HG03342 (cell line): ENCODE results near the gene NKAIN4.

Source experiments
- ATAC-seq: cut with Tn5 transposase; IDR thresholded peaks from one replicate; pipeline ENCODE4 v1.9.1; 2021; ENCODE audit warnings: mild to moderate bottlenecking, moderate library complexity; ENCODE audit not compliant: unreplicated experiment

Gene NKAIN4

GRCh38 chr20:63220696-63221399, 33.4 kb downstream of the NKAIN4 start:
- no peak for ATAC-seq

DNA sequence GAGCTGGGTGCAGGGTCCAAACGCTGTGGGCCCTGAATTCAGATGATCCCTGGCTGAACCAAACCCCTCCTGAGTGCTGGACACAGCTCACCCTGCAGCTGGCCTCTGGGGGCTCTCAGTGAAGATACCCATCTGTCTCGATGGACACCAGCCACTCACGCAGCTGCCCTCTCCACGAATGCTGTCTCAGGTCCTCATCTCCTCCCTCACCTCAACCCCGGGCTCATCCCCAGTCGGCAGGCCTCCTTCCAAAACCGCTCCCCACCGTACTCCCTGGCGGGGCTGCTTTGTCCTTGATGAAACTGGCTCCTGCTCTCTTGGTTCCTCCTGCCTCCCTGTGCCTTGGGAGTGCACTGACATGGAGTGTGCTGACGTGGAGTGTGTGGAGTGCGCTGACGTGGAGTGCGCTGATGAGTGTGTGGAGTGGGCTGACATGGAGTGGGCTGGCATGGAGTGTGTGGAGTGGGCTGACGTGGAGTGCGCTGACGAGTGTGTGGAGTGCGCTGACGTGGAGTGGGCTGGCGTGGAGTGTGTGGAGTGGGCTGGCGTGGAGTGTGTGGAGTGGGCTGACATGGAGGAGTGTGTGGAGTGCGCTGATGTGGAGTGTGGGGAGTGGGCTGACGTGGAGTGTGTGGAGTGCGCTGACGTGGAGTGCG, 34.3 kb downstream of the NKAIN4 start:
- no peak for ATAC-seq

DNA sequence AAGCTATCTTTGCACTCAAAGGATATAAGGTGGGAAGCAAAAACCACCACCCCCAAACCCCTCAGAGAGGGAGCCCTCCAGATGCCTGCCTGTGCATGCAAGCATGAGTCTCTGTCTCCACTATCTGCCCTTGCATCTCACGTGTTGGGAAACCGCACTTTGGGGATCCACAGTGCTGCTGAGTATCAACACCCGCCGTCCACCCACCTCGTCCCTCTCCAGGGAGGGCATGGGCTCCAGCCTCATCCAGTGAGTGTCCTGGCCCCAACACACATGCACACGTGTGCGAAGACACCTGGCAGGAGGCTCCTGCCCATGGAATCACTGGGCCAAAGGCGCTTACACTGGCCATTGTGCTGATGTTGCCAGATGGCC, 34.8 kb downstream of the NKAIN4 start:
- ATAC-seq = no peak

DNA sequence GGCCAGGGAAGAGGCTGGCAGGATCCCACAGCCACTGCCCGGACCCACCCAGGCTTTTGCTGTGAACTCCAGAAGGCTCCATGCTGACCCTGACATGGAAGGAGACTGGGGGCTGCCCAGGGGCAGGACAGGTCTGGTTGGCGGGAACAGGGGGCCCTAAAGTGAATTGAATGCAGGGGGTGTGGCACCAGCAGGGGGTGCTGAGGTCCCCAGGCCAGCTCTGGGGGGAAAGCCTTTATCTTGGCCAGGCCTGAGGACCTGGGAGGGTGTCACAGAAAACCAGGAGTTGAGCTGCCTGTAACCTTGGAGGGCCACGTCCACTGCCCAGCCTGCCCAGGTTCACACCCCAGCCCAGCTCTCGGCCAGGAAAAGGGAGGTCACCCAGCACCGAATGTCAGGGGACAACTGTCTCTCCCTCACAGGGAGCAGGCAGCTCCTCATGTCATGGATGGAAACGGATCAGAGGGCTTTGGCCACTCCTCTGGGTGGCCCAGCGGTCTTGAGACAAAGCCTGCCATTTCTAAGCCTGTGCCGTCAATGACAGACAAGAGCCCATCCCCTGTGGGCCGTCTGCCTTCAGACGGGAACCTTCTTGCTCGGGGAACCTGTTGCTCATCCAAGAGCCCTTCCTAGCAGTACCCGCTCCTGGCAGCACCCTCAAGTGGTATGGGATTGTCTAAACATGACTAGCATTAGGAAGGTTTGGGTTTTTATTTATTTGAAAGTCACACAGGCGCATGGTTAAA, 35.4 kb downstream of the NKAIN4 start:
- no peak for ATAC-seq

DNA sequence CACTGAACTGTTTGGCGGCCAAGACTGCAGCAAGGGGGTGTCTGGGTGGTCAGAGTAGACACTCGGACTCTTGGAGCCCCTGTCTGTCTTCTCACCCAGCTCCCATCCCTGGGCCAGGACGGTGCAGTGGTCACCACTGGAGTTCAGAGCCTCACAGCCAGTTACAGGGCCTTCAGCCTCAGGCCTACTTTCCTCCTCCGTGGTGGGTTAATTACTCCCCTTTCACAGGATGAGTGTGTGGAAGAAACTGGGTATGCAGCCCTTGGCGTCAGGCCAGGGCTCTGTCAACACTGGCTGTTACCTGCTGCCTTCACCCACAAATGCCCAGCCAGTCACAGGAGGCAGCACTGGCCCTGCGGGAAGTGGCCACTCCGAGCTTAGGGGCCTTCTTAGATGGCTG, 36.6 kb downstream of the NKAIN4 start:
- no peak for ATAC-seq

GRCh38 chr20:63216849-63217471, 37.3 kb downstream of the NKAIN4 start:
- no peak for ATAC-seq

DNA sequence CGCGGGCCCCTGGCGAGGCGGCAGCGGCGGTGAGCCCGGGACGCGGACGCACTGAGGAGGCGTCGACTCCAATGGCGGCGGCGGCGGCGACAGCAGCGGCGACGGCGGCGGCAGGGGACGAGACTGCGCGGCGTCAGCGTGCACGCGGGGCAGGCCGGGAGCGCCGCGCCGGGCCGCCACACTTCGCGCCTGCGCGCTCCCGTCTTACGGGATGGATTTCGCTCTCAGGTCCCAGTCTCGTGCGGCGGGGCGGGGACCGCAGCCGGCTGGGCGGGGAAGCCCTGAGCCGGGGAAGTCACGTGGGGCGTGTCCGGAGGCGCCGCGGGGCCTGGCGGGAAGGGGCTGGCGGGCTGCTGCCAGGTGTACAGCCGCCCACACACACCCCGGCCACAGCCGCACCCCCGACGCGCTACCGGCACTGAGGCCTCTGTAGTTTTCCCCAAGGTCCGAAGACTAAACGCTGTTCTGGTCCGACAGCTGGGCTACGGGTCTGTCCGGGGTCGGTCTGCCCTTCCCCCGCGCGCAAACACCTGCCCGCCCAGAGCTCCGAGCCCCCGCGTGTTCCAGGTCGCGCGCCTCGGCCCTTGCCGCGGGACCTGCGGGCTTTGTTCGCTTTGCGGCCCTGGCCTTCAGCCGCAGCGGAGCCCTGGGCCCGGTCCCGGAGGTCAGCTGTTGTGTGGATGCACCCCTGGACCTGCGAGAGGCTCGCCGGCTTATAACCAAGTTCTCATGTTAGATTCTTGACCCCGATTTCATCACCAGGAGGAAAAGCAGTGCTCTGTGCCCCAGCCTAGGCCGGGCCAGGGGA, 38.0 kb downstream of the NKAIN4 start, which contains the start of gene YTHDF1:
TSS of gene YTHDF1 (minus strand) at position 91 of the 808 bp plus-strand sequence. CDS start 239 bp downstream, outside the sequence.
- ATAC-seq = peak; percentile 83

GRCh38 chr20:63215101-63216040, 38.9 kb downstream of the NKAIN4 start:
- ATAC-seq = peak; percentile 19

- no peak for ATAC-seq
These were observed 39.7 kb downstream of the NKAIN4 start for GRCh38 chr20:63214514-63214913.

GRCh38 chr20:63212792-63213191, 41.5 kb downstream of the NKAIN4 start:
- no peak for ATAC-seq

DNA sequence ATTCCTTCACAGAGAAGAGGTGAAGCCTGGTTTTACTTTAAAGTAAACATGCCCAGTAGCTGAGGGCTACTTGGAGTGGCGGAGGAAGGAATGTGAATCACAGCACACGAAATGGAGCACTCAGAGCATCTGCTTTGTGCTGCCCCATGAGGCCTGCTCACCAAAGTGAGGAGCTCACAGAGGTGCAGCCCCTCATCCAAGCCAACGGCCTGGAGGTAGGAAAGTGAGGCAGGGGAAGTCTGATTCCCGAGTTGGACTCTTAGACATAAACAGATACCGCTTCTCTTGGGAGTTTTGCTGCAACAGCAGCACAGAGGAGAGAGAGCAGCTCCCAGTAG, 41.9 kb downstream of the NKAIN4 start:
- ATAC-seq = no peak

DNA sequence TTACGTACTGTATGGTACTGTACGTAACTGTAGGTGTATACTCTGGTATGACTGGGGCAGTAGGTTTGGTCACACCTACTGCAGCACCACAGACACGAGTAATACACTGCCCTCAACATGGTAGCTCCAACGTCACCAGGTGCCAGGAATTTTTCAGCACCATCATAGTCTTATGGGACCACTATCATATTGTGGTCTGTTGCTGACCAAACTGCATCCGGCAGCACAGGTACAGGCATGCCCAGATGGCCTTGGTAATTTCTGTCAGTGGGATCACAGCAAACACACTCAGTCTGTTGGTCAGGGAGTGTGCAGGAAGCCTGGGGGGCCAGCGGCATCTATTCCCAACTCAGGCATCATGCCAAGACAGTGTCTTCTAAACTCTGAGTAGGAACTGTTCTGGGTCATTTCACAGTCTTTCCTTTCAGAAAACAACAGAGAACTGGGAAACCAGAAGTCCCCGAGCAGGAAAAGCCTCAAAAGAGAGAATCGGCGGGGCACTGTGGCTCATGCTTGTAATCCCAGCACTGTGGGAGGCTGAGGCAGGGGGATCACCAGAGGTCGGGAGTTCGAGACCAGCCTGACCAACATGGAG, 44.2 kb downstream of the NKAIN4 start:
- no peak for ATAC-seq

DNA sequence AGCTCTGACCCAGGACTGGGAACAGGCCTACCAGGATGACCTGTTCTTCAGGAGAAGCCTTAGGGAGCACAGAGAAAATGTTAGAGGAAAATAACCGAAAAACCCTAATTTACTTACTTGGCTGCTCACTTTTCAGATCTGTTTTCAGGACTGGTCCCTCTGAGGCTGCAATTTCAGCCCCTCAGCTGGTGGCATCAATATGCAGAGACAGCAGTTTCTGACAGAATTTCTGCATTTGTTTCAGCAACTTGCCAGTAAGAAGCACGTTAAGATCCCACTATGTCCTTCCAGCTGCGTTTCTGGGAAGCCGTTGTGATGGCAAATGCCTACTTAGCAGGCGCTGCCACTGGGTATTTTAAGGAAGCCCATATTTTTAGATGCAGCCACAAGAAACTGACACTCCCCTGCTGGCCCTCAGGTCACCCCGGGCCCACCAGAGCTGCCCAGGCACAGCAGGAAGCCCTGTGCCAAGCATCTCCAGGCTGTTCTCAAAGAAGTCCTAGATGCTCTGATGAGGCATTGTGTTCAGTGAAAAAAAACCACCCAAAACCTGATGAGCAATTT, 45.8 kb downstream of the NKAIN4 start:
- no peak for ATAC-seq

DNA sequence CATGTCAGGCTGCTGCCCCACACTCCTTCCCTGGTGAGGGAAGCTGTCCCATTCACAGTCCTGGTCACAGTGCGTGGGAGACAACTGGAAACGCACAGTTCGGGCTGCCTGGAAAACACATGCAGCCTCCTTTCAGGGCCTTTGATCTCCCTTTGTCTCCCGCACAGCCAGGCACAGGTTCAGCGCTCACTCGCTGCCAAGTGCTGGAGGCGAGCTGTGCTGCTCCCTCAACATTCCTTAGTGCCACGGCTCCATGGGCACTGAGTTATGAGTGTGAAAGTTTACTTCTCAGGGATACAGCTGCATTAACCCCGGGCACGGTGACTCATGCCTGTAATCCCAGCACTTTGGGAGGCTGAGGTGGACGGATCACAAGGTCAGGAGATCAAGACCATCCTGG, 47.4 kb downstream of the NKAIN4 start:
- no peak for ATAC-seq

DNA sequence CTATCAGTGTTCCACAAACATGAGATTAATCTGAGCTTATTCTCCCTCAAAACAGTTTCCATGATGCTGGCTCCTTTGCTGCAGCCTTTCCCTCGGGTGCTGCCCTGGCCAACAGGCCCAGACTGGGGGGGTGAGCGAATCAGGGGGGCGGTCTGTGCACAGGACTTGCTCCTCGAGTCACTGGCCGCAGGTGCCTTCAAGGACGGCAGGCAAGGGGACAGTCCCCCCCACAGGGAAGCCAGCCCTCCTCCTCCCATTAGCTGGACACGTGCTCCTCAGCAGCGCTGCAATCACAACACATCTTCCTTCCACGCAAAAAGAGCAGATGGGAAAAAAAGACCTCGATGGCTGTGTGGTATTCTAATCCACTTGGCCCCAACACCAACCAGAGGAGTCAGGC, 48.4 kb downstream of the NKAIN4 start:
- ATAC-seq = no peak

GRCh38 chr20:63204362-63204761, 49.9 kb downstream of the NKAIN4 start:
- ATAC-seq = no peak

DNA sequence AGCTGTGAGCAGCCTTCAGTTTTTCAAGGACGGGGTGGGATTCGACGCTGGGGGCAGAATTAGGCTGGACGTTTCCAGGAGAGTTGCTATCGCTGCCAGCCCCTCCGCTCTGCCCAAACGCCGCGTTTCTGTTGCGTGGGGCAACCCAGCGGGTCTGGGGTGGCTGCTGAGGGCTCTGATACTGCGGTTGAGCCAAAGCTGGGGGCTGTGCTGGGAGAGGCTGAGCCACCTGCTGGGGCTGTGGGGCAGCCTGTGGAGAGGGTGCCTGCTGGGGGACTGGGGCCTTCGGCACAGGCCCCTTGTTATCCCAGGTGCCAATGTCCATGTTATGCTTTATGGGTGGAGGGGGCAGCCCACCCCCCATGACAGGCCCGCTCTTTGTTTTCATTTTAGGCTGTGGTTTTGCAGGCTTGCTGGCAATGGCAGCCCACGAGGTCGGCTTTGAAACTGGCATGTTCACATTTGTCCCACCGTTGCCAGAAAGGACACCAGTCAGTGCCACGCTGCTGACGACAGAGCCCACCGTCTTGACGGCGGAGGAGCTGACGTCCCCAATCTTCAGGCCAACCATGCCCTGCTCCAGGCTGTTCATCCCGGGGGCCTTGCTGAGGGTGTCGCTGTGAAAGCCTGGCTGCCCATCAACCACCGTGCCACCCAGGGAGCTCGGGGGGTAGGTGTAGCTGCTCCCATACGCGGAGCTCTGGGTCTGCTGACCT, 51.3 kb downstream of the NKAIN4 start:
- no peak for ATAC-seq

DNA sequence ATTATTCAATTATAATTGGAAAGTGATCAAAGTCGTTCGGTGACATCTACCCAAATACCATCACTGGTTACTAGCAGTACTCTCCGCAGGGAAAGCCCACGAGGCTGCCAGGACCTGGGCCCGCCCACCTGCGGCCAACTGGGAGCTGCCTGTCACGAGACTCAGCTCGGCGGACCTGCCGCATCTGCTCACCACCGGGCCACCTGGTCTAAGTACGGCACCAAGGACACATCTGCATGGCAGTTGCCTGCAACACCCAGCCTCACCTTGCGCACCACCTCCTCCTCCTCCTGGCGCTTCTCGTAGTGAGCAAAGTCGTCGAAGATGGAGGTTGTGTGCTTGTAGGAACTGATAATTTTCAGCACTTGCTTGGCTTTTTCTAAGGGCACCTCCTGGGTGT, 52.2 kb downstream of the NKAIN4 start:
- no peak for ATAC-seq
